ENCODE results near the gene SNAPIN. TPM values are rescaled to one million over a fixed set of nuclear protein-coding genes. Genes with fewer than 3 reads are reported as not detected.

The SNAPIN gene
- total RNA-seq, 1 experiment from 2014 or later = 23.4 TPM

DNA sequence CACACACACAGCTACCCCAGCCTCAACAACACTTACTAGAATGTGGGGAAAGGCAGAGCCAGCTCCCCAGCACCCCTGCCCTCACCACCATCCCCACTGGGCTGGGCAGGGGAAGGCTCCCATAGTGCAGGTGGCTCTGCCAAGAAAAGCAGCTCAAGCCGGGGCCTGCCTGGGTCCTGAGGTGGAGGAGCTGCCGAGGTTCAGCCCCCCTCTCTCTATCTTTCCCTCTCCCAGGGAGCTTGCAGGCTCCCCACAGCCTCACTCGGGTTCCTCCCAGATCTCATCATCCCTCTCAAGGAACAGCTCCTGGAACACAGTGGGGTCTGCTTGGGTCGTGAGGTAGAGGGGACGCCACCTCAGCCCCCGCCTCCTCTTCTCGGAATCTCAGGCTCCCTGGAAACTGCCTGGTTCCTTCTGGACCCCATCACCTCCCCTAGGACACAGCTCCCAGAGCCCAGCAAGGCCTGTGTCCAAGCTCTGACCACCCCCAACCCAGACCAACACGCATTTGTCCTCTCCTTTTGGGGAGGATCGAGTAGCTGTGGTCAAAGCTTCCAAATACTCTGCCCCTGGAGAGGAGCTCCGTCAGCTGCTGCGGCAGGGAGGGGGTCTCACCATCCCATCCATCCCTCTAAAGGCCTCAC, 46.3 kb upstream of the SNAPIN start:
- Mint-ChIP-seq H3K4me3 (peak overlapping the region; percentile 58), H3K27me3 (ENCODE audit: low read depth) (no peaks in the 10 kb centered on the region; the same call in 1 of the 2 replicates), H3K9me3 (no peaks in the 10 kb centered on the region), H3K27ac (no peak overlapping the region), H3K36me3 (no peaks in the 10 kb centered on the region), H3K4me1 (peaks cover 63% of the 10 kb centered on the region)
- ChIA-PET POLR2A (interaction anchor here (0.5 to 1.7 kb wide), 7 partner anchors 14 to 41 kb away, joined by 3 to 8 read pairs (median 4); partner anchors contain the start of genes CHTOP and S100A13), CTCF (interaction anchor here (0.5 to 14.4 kb wide), 20 partner anchors 11 to 302 kb away, joined by 3 to 230 read pairs (median 6); partner anchors contain the start of genes CHTOP, S100A1, S100A13 and S100A6)
- no peak for DNase-seq (ENCODE audit: low spot score)
- TF ChIP-seq ZNF263 (CRISPR knock-in tag; IDR thresholded peaks at IDR 0.05; ENCODE audit: low read depth) (no peak), GABPB1 (CRISPR knock-in tag; IDR thresholded peaks at IDR 0.05) (no peak), JAZF1 (CRISPR knock-in tag; IDR thresholded peaks at IDR 0.05) (no peak), FOXK1 (CRISPR knock-in tag; IDR thresholded peaks at IDR 0.05) (no peak), ZNF317 (CRISPR knock-in tag; IDR thresholded peaks at IDR 0.05; ENCODE audit: borderline replicate concordance, low read depth) (no peak), SMAD4 (CRISPR knock-in tag; IDR thresholded peaks at IDR 0.05) (no peak), ELF4 (CRISPR knock-in tag; IDR thresholded peaks at IDR 0.05; ENCODE audit: low read depth) (no peak), E2F1 (CRISPR knock-in tag; IDR thresholded peaks at IDR 0.05) (no peak), NR2C2 (CRISPR knock-in tag; IDR thresholded peaks at IDR 0.05) (no peak), E2F4 (CRISPR knock-in tag; IDR thresholded peaks at IDR 0.05; ENCODE audit: borderline replicate concordance, low read depth) (no peak), ETV6 (CRISPR knock-in tag; IDR thresholded peaks at IDR 0.05) (no peak), ZNF425 (CRISPR knock-in tag; conservative IDR thresholded peaks at IDR 0.05) (no peak), SOX15 (CRISPR knock-in tag; IDR thresholded peaks at IDR 0.05) (no peak), NFE2L1 (CRISPR knock-in tag; IDR thresholded peaks at IDR 0.05) (no peak), KAT7 (CRISPR knock-in tag; IDR thresholded peaks at IDR 0.05; ENCODE audit: borderline replicate concordance) (no peak), ZNF138 (CRISPR knock-in tag; conservative IDR thresholded peaks at IDR 0.05) (no peak)
- TF ChIP-seq, protein P1, sequence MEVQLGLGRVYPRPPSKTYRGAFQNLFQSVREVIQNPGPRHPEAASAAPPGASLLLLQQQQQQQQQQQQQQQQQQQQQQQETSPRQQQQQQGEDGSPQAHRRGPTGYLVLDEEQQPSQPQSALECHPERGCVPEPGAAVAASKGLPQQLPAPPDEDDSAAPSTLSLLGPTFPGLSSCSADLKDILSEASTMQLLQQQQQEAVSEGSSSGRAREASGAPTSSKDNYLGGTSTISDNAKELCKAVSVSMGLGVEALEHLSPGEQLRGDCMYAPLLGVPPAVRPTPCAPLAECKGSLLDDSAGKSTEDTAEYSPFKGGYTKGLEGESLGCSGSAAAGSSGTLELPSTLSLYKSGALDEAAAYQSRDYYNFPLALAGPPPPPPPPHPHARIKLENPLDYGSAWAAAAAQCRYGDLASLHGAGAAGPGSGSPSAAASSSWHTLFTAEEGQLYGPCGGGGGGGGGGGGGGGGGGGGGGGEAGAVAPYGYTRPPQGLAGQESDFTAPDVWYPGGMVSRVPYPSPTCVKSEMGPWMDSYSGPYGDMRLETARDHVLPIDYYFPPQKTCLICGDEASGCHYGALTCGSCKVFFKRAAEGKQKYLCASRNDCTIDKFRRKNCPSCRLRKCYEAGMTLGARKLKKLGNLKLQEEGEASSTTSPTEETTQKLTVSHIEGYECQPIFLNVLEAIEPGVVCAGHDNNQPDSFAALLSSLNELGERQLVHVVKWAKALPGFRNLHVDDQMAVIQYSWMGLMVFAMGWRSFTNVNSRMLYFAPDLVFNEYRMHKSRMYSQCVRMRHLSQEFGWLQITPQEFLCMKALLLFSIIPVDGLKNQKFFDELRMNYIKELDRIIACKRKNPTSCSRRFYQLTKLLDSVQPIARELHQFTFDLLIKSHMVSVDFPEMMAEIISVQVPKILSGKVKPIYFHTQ (CRISPR knock-in tag; IDR thresholded peaks at IDR 0.05) = no peak
- TF ChIP-seq, protein P2, sequence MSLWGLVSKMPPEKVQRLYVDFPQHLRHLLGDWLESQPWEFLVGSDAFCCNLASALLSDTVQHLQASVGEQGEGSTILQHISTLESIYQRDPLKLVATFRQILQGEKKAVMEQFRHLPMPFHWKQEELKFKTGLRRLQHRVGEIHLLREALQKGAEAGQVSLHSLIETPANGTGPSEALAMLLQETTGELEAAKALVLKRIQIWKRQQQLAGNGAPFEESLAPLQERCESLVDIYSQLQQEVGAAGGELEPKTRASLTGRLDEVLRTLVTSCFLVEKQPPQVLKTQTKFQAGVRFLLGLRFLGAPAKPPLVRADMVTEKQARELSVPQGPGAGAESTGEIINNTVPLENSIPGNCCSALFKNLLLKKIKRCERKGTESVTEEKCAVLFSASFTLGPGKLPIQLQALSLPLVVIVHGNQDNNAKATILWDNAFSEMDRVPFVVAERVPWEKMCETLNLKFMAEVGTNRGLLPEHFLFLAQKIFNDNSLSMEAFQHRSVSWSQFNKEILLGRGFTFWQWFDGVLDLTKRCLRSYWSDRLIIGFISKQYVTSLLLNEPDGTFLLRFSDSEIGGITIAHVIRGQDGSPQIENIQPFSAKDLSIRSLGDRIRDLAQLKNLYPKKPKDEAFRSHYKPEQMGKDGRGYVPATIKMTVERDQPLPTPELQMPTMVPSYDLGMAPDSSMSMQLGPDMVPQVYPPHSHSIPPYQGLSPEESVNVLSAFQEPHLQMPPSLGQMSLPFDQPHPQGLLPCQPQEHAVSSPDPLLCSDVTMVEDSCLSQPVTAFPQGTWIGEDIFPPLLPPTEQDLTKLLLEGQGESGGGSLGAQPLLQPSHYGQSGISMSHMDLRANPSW (CRISPR knock-in tag; conservative IDR thresholded peaks at IDR 0.05; ENCODE audit: low read depth) = no peak
- TF ChIP-seq, protein P3, sequence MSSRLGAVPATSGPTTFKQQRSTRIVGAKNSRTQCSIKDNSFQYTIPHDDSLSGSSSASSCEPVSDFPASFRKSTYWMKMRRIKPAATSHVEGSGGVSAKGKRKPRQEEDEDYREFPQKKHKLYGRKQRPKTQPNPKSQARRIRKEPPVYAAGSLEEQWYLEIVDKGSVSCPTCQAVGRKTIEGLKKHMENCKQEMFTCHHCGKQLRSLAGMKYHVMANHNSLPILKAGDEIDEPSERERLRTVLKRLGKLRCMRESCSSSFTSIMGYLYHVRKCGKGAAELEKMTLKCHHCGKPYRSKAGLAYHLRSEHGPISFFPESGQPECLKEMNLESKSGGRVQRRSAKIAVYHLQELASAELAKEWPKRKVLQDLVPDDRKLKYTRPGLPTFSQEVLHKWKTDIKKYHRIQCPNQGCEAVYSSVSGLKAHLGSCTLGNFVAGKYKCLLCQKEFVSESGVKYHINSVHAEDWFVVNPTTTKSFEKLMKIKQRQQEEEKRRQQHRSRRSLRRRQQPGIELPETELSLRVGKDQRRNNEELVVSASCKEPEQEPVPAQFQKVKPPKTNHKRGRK (CRISPR knock-in tag; IDR thresholded peaks at IDR 0.05; ENCODE audit: borderline replicate concordance) = no peak
- TF ChIP-seq, protein P4, sequence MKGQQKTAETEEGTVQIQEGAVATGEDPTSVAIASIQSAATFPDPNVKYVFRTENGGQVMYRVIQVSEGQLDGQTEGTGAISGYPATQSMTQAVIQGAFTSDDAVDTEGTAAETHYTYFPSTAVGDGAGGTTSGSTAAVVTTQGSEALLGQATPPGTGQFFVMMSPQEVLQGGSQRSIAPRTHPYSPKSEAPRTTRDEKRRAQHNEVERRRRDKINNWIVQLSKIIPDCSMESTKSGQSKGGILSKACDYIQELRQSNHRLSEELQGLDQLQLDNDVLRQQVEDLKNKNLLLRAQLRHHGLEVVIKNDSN (CRISPR knock-in tag; IDR thresholded peaks at IDR 0.05) = no peak
- no peak for ATAC-seq

Data from WTC11 (cell line).